Right hindlimb (tissue), 1 donor: Measurements from ENCODE around the gene VPS45.
"Not testable (repeated sequence)": the region's sequence is repeated elsewhere in the genome, so short reads cannot be mapped to it uniquely, and the experiment has no call there.

Source experiments
- DNase-seq: peaks from one replicate; pipeline ENCODE4 v3.0.0-alpha.2; 2018

The VPS45 gene

DNA sequence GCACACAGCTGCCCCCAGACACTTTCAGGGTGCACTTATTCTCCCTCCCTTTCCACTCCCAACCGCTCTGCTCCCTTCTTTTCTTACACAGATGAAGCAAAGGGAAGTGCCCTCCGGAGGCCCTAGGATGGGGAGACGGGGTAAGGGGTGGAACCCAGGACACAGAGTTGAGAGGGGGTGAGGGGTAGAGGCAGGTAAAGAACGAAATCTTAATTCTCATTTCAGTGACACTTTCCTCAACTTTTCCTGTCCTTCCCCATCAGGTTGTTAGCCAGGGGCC, 94.9 kb downstream of the VPS45 start:
- no peak for DNase-seq

DNA sequence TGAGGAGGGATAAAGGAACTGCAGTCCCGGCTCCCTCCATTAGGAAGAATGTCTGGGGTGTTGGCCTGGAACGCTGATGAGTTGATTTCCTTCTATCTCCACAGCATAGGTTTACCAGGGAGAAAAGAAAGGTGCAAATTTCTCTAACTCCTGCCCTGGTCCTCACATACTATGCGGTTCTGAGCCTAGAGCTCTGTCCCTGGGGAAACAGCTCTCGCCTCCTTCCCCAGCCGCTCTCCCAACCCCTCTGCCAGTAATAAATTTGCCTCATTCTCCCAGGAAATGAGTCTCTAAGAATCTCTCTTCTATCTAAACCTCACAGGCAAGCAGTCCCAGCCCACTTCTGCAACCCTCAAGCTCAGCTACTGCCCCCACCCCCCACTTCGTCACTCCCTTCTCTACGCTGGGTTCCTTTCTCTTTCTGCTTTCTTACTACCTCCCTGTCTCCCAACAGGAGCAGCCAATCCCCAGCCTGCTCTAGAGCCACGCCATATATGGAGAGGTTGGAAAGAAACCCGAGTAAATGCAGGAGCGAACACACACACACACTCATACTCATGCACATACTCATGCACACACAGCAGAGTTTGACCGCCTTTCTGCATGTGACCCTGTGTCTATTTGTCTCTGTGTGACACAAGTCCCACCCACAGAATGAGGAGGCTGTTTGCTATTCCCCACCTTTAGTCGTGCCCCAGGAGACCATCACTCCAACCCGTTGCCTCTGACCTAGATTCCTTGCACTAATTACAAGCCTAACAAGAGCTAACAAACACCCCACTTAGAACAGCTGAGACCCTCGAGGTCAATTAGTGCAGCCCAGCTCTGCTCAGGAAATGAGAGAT, 95.5 kb downstream of the VPS45 start:
- peak; percentile 95 for DNase-seq

DNA sequence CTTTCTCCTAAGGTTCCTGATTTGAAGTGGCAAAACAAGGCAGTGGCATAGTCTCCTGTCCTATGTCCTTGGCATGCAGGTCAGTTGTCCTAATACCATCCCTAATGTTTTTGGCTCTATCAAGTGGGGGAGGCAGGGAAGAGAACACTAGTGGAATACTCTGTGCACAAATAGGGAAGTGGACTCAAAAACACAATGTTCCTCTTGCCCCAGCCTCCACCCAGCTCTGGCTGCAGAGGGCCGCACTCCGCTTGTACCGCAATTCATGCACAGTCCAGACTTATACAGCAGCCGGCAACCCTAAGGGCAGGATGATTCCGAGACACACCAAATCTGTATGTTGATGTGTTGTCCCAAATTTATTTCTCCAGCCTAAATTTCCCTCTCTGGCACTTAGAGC, 96.6 kb downstream of the VPS45 start:
- DNase-seq: no peak

DNA sequence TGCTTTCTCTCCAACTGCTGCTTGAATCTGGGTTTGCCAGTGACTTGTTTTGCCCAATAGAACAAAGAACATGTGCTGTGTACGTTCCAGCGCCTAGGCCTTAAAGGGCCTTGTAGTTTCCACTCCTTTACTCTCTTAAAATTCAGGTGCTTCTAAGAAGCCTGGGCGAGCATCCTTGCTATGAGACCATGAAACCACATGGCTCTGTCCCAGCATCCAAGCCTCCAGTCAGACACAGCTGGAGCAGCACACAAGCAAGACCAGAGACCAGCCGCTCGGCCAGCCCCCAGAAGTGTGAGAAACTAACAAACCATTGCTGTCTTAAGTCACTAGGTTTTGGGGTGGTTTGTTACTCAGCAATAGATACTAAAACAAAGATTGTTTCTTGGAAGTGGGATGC, 97.2 kb downstream of the VPS45 start:
- no peak for DNase-seq

DNA sequence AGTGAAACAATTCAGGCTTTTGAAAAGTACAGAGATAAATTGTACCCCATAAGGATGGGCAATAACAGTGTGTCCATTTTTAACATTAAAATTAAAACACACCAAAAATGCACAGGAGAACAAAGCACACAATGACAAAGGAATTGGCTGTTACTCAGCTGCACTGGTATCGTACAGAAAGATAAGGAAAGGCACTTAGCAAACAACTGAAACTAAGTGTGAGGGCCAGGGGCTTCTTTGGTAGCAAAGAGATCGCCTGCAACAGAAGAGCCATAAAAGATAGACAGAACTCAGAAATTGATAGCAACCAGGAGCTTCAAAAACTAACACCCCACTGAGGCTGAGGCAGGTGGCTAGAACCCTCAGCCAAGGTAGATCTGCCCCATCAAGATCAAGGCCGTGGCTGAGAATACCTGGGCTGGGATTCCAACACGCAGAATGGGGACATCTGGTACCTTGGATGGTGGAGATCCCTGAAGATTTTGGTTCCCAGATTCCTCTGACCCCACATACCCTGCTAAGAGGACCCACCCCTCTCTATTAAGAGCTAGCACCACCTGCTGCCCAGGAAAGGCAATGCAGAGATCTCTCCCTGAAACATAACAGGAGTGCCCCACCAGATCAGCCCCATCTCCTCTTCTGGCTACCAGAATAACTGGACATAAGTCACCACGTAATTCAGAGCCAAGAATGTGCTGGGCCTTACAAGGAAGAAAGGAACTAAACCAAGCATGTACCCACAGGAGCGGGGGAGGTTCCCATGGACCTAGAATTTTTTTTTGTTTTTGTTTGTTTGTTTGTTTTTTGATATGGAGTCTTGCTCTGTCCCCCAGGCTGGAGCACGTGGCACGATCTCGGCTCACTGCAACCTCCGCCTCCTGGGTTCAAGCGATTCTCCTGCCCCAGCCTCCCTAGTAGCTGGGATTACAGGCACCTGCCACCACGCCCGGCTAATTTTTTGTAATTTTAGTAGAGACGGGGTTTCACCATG, 98.3 kb downstream of the VPS45 start:
- peak; percentile 66 for DNase-seq

DNA sequence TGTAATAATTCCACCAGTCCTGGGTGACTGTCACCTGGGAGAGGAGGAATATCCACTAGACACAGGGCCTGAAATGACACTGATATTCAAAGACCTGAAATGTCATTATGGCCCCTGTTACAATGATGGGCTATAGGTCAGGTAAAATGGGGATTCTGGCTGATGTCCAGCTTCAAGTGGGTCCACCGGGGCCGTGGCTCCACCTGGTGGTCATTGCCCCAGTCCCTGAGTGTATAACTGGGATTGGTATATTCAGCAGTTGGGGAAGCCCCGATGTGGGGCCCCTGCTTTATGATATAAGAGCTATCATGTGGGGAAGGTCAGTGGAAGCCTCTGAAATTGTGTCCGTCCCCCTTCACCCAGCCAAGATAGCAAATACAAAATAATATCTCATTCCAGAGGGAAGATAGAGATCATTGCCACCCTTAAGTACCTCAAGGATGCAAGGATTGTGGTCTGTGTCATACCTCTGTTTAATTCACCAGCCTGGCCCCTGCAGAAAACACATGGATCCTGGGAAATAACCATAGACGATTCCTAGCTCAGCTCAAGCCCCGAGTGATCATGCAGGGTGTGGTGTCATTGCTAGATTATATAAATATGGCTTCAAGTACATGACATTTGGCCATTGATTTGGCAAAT, 101.5 kb downstream of the VPS45 start:
- DNase-seq: peak; percentile 66

DNA sequence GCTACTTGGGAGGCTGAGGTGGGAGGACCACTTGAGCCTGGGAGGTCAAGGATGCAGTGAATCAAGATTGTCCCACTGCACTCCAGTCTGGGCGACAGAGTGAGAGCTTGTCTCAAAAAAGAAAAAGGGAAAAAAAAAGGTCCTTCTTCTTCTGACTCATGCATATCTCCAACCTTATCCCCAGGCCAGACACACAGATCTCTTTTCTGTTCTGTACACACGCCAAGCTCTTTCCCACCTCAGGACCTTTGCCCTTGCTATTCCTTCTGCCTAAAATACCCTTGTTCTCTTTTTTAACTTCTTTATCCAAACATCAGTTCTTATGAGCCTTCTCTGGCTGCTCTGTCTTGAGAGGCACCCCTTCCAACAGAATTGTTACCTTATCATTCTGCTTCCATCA, 104.2 kb downstream of the VPS45 start:
- no peak for DNase-seq

DNA sequence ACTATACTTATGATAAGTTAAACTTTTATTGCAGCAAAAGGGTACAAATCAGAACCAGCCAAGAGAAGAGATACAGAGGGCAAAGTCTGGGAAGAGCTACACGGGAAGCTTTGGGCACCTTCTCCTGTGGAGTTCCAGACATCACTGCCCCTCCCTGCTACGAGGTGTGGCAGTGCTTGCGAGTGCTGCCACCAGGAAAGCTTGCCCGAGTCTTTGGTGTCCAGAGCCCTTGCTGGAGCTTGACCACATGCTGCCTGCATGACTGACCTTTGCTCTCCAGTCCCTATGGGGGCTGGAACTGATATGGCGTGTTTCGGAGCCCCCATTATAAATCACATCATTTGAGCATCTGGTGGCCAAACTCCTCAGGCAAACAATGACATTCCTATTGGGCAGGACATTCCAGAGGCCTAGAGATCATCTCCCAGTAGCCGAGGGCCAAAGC, 105.6 kb downstream of the VPS45 start:
- DNase-seq: no peak

DNA sequence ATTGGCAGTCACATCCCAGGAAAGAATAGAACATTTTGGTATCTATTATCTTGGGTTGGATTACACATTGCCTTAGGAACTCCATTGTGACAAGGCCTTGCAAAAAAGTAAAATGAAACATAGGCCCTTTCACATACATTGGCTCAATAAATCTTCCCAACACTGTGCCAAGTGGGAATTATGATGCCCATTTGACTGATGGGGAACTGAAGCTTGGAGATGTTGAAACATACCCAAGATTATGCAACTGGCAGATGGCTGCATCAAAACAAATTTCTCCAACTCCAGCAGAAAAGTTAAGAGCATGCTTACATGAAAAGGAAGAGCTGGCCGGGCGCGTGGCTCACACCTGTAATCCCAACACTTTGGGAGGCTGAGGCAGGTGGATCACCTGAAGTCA, 109.0 kb downstream of the VPS45 start:
- no peak for DNase-seq

DNA sequence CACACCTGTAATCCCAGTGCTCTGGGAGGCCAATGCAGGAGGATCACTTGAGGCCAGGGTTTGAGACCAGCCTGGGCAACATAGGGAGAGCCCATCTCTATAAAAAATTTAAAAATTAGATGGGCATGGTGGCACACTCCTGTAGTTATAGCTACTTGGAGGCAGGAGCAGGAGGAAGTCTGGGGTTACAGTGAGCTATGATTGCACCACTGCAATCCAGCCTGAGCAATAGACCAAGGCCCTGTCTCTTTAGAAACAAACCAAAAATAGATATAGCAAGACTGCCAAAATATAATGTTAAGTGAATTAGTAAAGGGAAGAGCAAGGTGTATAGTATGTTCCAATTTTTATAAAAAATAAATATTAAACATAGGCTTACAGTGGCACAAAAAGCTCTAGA, 111.0 kb downstream of the VPS45 start:
- no peak for DNase-seq

DNA sequence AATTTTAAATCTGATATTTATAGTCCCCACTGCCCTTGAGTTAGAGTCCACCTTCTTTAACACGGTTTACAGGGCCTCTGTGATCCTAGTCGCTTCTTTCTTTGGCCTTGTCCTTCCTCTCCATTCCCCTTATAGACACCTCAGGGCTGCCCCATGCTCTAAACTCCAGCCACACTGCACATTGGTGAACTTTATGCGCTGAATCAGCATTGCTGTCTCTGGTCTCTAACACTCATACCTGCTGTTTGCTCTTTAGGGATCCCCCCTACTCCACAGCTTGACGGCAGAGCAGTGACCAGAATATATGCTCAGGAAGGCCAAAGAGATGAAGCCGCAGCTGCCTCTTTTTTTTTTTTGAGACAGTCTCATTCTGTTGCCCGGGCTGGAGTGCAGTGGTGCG, 112.3 kb downstream of the VPS45 start:
- DNase-seq: no peak

DNA sequence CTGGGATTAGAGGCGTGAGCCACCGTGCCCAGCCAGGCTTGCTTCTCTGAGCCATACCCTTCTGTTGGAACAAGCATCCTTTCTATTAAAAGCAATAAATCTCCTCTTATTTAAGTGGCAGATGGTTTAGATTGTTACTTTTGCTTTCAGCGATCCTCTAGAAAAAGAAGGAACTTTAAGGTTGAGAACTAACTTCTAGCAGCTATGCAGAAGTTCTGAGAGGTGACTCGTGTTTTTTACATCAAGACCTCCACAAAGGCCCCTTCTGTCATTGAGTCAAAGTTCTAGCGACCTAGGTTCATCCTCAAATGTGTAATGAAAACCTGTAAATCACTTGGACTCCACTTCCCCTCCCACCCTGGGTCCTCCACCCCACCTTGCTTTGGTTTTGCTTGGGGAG, 112.9 kb downstream of the VPS45 start:
- DNase-seq: no peak

DNA sequence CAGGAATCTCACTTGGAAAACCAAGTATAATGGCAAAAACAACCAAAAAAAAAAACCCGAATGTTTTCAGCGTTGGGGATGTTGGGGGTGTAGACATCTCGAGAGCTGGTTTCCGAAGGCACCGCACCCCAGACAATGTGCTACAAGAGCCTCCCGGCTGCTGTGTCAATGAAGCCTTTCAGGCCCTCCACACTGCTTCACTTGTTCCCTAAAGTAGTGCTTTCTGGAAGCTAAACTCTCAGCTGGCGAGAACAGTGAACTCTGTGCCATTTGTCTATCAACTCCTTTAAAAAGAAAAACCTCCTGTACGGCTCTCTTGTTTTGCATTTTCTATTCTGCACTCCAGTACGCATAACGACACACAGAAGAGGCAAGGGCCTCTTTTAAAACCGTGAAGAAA, 114.7 kb downstream of the VPS45 start:
- peak; percentile 27 for DNase-seq

DNA sequence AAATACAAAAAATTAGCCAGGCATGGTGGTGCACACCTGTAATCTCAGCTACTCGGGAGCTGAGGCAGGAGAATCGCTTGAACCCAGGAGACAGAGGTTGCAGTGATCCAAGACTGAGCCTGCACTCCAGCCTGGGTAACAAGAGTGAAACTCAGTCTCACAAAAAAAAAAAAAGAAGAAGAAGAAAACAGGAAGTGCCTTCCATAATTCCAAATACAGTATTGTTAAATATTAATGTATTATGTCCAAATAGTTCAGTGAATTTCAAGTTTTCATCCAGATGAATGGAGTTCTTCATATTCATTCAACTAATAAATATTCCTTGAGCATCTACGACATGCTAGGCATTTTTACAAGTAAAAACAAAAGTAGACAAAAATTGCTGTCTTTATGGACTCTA, 115.5 kb downstream of the VPS45 start:
- DNase-seq: no peak

DNA sequence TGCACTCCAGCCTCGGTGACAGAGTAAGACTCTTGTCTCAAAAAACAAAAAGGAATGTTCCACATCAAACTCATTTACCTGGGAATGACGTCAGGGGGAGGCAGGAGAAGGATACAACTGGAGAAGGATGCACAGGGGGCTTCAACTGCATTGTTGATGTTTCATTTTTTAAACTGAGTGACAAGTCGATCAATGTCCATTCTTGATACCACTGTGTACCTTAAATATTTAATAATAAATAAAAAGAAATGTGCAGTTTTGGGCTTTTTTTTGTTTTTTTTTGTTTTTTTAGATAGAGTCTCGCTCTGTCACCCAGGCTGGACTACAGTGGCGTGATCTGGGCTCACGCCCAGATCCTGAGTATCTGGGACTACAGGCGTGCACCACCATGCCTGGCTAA, 117.9 kb downstream of the VPS45 start:
- no peak for DNase-seq

DNA sequence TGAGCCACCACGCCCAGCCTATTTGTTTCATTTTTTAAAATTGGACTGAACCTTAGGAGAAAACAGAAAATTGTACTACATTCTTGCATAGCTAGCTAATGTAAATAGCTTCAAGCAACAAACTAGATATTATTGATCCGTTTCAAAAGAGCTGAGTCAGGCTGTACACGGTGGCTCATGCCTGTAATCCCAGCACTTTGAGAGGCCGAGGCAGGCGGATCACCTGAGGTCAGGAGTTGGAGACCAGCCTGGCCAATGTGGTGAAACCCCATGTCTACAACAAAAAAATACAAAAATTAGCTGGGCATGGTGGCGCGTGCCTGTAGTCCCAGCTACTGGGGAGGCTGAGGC, 118.8 kb downstream of the VPS45 start:
- not testable (repeated sequence) for DNase-seq

DNA sequence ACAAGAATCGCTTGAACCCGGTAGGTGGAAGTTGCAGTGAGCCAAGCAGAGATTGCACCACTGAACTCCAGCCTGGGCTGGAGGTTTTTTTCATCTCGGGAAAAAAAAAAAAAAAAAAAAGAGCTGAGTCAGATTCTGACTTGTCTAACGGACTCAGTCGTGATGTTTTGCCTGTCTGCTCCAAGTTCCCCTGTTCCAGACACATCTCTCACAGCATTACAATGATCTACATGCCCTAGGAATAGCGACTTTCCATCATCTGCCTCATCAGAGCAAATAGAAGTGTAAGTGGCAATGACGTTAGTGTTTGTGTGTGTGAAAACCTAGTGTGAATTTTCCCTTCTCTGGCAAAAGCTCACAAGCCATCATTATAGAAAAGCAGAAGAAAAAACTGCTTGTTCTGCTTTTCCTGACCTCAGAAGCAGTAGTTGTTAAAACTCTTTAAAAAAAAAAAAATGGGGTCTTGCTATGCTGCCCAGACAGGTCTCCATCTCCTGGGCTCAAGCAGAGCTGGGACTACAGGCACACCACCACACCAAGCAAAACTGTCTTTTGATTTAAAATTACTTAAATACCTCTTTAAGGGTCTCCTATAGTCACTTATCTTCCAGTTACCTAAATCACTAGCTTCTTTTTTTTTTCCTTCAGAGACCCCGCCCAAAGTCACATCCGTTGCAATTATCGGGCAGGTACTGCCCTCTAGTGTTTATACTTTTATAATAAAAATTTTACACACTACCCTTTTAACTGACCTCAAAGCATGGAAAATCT, 119.4 kb downstream of the VPS45 start:
- peak; percentile 24 for DNase-seq

DNA sequence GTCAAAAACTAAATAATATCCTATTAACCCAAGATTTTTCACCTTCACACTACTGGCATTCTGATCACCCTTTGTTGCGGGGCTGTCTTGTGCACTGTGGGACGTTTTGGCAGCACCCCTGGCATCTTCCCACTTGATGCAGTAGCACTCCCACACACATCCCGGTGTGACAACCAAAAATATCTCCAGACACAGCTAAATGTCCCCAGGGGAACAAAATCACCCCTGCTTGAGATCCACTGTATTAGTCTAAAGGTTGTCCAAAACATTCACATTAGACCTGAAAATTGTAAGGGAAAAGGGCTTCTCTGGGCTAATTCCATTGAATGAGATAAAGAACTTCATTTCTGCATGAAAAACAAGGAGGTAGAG, 120.0 kb downstream of the VPS45 start:
- no peak for DNase-seq

DNA sequence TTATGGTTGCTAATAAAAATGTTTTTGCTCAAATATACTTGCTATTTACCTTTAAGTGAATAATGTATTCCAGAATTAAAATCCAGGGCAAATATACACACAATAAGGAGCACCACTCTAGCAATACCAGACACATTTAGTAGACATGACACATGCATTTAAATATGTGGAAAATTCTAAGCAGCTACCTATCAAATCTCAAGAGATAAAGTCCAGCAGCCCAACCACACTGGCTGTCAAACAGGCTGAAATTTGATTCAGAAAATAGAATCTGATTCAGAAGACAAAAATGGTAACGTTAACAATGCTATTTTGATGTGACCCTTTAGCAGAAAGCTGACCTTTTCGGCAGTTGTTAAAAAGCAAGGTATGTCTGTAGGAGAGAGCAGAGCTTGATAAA, 124.4 kb downstream of the VPS45 start:
- DNase-seq: no peak

DNA sequence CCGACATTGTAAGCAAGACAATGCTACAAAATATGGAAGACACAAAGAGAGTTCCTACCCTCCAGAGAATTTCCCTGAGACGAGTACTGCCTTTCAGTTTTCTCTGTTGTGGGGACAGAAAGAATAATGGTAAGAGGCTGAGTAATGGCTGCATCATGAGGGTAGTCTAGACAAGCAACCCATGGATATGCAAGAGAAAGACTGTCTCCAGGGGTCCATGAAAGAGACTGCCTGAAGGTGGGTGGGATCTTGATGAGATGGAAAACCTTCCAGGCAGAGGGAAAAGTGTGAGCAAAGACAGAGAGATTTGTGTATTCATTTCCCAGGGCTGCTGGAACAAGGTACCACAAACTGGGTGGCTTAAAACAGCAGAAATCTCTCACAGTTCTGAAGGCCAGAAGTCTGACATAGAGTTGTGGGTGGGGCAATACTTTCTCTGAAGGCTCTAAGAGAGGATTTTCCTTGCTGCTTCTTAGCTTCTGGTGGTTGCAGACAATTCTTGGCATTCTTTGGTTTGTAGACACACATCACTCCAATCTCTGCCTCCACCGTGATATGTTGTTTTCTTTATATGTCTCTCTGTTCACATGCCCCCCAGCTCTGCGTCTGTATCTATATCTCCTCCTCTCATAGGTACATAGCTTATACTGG, 126.9 kb downstream of the VPS45 start:
- no peak for DNase-seq
